HG03439 (cell line): ENCODE measurements around the gene PIP4K2C.

Experiments used
- ATAC-seq: cut with Tn5 transposase; IDR thresholded peaks from one replicate; pipeline ENCODE4 v1.9.1; 2021; ENCODE audit warnings: mild to moderate bottlenecking, moderate library complexity; ENCODE audit not compliant: unreplicated experiment

Gene PIP4K2C

DNA sequence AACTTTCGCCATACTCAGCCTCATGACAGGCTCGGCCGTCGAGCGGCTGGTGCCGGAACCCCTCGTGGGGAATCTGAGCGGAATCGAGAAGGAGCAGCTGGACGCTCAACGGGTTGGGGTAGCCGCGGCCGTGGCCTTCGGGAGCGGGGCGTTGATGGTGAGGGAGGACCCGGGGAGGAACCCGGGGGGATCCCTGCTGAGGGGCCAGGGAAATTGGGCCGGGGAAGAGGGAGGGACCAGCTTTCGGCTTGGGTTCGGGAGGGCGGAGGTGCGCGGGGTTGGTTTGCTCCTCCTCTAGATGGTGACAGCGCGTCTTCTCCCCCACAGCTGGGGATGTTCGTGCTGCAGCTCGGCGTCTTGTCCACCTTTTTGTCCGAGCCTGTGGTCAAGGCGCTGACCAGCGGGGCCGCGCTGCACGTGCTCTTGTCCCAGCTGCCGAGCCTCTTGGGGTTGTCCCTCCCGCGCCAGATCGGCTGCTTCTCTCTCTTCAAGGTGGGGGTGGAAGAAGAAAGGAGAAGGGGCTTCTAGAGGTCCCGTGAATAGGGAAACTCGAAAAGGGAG lies 30.0 kb downstream of the PIP4K2C start:
- no peak for ATAC-seq

- no peak for ATAC-seq
Measured at GRCh38 chr12:57621497-57622292, 30.7 kb downstream of the PIP4K2C start.

DNA sequence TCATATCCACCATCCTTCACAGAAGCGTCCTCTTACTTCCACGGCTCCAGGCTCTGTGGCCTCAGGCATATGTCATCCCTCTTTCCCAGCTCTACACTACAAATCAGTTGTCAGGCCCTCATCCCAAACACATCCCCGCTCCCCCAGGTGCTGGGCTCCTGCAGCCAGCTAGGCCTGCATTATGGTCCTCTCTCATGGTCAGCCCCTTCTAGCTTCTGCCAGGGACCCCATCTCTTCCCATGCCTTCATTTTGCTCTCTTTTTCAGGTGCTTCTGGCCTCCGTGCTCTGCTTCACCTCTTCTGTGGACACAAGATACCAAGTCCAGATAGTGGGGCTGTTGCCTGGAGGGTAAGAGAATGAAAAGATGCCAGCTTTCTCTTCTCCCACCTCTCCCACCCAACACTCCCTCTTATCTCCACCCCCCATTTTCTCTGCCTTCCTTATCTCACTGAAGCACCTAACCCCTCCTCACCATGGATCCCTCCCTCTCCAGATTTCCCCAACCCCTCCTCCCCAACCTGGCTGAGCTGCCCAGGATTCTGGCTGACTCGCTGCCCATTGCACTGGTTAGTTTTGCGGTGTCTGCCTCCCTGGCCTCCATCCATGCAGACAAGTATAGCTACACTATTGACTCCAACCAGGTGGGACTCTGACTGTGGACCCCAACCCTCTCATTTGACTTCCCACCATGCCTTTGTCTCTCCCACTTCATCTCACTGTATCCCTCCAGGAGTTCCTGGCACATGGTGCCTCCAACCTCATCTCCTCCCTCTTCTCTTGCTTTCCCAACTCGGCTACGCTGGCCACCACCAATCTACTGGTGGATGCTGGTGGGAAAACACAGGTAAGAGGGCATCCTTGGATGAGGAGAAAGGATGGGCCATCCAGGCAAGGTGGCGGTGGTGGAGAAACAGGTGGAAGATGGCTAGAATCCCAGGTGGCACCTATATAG lies 31.6 kb downstream of the PIP4K2C start:
- no peak for ATAC-seq

DNA sequence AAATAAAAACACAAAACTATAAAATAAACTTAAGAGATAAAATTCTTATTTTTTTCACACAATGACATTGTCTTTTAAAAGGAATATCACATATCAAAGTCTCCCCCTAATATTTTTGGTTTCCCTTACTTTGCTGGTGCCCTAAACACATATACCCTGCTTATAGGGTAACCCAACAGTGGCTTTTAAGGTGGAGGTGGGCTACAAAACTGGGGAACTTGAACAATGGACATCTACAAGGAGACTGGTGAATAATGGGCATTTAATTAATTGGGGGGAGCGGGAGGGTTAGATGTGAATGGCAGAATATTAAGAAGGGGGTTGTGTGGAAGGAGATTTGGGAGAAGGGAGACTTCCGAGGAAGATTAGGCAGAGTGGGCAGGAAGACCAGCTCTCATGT lies 32.4 kb downstream of the PIP4K2C start:
- ATAC-seq = no peak

- ATAC-seq = no peak
Measured at GRCh38 chr12:57623811-57624390, 32.9 kb downstream of the PIP4K2C start.

DNA sequence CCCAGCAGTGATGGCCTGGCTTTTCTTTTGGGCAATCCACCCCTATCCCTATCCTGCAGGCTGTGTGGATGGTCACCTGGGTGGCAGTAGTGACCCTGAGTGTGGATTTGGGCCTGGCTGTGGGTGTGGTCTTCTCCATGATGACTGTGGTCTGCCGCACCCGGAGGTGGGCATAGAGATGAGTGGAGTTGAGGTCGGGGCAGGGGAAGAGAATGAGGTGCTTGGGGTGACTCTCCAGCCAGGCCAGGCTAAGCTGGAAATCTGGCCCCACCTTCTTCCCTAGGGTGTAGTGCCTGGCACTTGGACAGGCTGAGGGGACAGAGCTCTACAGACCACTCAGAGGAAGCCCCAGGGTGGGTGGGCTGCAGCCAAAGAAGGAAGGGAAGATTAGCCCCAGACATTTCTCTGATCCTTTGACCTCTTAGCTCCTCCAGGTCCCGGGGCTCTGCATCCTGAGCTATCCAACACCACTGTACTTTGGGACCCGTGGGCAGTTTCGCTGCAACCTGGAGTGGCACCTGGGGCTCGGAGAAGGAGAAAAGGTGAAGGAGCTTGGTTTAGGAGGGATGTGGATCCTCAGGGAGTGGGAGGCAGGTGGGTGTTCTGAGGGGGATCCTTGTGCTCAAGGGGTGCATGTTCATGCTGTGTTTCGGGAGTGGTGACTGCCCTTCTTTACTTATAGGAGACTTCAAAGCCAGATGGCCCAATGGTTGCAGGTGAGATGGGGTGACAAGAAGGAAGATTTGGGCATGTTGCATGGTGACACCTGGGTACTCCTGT lies 33.6 kb downstream of the PIP4K2C start:
- no peak for ATAC-seq

- ATAC-seq = no peak
Measured at GRCh38 chr12:57625261-57626032, 34.5 kb downstream of the PIP4K2C start.

DNA sequence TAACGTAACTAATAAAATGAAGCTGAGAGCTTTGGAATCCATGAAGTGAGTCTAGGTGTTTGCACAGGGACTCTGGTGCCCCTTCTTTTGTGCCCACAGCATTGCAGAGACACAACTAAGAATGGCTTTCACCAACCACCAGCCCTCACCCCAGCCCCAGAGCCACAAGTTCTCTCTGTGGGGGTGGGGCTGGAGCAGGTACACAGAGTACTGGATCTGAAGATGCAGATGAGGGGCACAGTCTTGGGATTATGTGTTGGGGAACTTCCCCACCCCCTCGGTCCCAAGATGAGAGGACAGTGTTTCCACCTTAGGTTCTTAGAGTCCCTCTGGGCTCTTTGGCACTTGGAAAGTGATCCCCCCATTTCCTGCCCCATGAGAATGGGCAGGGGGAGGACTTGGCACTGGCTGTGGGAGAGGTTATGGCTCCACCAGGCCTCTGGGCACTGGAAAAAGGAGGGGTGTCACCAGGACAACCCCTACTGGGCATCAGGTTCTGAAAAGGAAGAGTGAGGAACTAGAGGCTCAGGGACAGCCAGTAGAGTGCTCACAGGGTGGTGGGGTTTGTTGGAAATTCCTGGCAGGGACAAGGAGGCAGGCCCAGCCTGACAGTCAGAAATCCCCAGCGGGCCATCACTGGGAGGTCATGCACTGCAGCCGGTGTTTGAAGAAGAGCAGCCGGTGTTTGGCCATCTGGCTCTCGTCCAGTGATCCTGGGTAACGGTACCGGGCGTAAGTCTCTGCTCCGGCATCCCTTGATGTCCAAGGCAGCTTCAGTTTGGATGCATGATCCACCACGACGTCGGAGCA lies 35.3 kb downstream of the PIP4K2C start:
- ATAC-seq = no peak

DNA sequence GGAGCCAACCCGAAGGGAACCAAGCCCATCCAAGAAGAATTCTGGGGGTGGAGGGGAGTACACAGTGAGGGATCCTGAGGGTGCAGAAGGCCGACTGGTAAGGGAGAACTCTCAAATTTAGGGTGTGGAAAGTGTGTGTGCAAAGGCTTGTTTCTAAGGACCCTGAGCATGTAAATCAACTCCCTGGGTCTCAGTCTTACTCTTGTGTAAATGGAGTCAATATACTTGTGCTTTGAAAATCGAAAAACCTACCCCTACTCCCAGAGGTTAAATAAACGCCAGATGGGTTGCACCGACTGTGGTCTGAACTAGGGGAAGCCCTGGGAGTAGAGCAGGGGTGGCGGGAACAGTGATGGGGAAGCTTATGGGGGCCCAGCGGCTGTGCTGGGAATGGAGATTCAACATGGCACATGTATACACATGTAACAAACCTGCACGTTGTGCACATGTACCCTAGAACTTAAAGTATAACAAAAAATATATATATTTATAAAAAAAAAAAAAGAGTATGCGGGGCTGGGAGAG lies 36.0 kb downstream of the PIP4K2C start:
- ATAC-seq = no peak

DNA sequence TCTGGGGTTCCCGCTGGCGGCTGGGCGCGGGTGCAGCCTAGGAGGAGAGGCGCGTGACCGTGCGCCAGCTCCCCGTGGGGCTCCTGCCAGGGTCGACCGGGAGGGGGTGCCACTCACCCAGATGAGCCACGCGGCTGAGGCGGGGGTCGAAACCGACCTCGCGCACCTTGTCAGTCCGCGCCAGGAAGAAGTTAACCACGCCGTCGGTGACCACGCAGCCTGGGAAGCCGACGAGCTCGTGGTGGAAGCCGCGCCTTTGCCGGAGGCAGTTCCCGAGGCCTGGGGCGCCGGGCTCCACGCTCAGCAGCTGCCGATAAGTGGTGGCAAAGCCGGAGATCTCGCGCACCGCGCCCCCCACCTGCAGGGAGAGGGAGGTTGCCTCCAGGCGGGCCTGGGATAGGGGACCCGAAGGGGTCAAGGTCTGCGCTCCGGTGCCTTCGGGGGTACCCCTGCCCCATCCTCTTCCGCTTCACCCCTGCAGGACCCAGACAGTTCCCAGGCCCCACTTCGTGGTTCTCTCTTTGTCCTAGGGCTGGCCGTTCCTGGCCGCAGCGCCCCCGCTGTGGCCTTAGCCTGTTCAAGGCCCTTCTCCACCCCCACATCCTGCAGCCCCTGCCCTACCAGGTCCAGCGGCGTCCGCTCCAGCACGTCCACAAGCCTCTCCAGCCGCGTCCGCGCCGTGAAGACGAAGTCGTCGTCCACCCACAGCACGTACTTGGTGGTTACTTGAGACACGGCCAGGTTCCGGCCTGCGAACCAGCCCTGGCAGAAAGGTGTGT lies 36.7 kb downstream of the PIP4K2C start:
- ATAC-seq = no peak

DNA sequence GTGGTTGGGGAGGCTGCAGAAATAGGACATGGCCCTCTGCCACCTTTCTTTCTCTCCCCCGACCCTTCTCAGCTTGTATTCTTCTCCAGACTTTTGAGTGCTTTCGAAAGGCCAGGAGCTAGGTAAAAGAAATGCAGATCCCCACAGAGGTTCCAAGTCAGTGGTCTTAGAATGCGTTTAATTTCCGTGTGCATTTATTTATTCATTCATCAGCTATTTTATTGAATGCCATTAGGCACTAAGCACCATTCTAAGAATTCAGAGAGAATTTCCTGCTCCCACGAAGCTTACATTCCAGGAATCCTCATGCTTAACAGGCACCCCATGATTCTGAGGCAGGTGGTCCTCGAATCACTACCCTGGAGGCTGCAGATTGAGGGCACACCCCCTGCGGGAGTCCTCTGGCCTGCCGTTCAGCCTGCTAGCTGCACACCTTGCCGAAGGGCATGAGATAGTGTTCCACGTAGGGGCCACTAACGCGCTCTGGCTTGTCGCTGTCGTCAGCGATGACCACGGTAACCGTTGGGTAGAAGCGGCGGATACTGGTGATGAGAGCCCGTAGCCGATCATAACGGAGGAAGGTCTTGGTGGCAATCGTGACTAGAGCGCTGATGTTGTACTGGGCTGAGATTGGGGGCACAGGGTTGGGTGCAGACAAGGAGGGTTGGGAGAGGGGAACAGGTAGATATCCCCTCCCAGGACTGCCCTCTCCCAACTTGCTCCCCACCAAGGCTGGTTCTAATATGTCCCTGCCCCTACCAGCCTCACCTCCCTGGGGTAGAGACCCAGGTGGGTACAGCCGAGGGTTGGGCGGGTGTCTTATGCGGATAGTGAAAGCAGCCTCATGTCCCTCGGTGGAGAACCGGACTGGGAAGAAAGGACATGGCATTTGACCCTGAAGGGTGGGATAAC lies 37.5 kb downstream of the PIP4K2C start:
- ATAC-seq = no peak

GRCh38 chr12:57629897-57630471 lies 39.0 kb downstream of the PIP4K2C start:
- no peak for ATAC-seq

GRCh38 chr12:57630891-57631433 lies 40.0 kb downstream of the PIP4K2C start:
- no peak for ATAC-seq

- ATAC-seq = no peak
Measured at GRCh38 chr12:57631566-57632072, 40.6 kb downstream of the PIP4K2C start.

DNA sequence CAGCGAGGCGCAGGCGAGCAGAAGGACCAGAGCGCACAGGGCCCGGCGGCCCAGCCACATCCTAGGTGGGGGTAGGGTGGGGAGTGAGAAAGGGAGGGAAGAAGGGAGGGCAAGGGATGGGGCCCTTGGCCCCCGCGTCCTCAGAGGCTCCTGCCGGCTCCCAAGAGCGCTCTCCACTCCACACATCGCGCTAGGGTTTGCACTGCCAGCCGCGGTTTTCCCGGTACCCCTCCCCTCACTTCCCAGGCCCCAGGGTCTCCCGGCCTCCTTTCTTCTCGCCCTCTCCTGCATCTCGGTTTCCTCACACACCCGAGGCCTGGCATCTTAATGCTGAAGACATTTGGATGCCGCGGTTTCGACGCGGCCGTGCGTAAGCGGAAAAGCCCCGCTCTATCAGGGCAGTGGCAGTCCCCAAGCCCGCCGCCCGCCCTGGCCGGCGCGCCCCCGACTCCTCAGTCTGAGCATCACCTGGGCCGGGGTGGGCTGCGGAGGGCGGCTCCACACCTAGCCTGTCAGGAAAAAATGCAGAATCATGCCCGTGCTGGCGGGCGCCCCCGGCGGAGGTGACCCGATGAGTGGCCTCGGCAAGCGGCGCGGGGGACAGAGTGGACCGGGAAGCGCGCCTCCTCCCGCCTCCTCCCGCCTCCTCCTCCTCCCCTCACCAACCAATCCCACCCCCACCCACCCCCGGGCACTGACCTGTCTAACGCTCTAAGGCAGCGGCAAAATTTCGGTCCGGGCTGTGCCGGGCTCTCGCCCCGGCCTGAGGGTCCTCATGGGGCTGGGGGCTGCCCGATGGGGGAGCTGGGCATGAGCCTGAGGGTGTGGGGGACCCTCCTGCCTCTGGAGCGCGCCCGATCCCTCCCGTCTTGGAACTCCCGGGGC lies 41.3 kb downstream of the PIP4K2C start:
- peak; percentile 17 for ATAC-seq
